ENCODE measurements around the gene PROB1.
"Not testable (repeated sequence)": the region's sequence is repeated elsewhere in the genome, so short reads cannot be mapped to it uniquely, and the experiment has no call there.

PROB1 gene

GRCh38 chr5:139377226-139377625, 17.7 kb downstream of the PROB1 start:
- no peak for FAIRE-seq

- FAIRE-seq: no peak
These were observed 18.5 kb downstream of the PROB1 start for GRCh38 chr5:139376364-139376763.

GRCh38 chr5:139374909-139375308, 20.0 kb downstream of the PROB1 start:
- FAIRE-seq: no peak

- no peak for FAIRE-seq
These were observed 23.1 kb downstream of the PROB1 start for GRCh38 chr5:139371482-139372435.

GRCh38 chr5:139369181-139369580, 25.7 kb downstream of the PROB1 start:
- FAIRE-seq: no peak

GRCh38 chr5:139368613-139369012, 26.3 kb downstream of the PROB1 start:
- no peak for FAIRE-seq

GRCh38 chr5:139364466-139364865, 30.4 kb downstream of the PROB1 start:
- FAIRE-seq: no peak

GRCh38 chr5:139363937-139364336, 31.0 kb downstream of the PROB1 start:
- FAIRE-seq: no peak

- FAIRE-seq: no peak
These were observed 33.0 kb downstream of the PROB1 start for GRCh38 chr5:139361835-139362429.

- no peak for FAIRE-seq
These were observed 34.5 kb downstream of the PROB1 start for GRCh38 chr5:139360384-139360783.

GRCh38 chr5:139358064-139358463, 36.8 kb downstream of the PROB1 start:
- no peak for FAIRE-seq

GRCh38 chr5:139355900-139356299, 39.0 kb downstream of the PROB1 start:
- not testable (repeated sequence) for FAIRE-seq

GRCh38 chr5:139354186-139354585, 40.7 kb downstream of the PROB1 start:
- no peak for FAIRE-seq

- not testable (repeated sequence) for FAIRE-seq
These were observed 47.0 kb downstream of the PROB1 start for GRCh38 chr5:139347863-139348262.

- not testable (repeated sequence) for FAIRE-seq
These were observed 49.5 kb downstream of the PROB1 start for GRCh38 chr5:139345442-139345841.

GRCh38 chr5:139344177-139344576, 50.7 kb downstream of the PROB1 start:
- FAIRE-seq: no peak

- FAIRE-seq: no peak
These were observed 51.4 kb downstream of the PROB1 start for GRCh38 chr5:139343476-139343875.

GRCh38 chr5:139342423-139342723, 52.5 kb downstream of the PROB1 start:
- FAIRE-seq: no peak

- peak; percentile 59 for FAIRE-seq
These were observed 53.0 kb downstream of the PROB1 start, which contains the start of gene PAIP2 for GRCh38 chr5:139341689-139342422. Gene PAIP2 (plus strand): TSS chr5:139341854. CDS start chr5:139363785, 21,931 bp downstream.

GRCh38 chr5:139341187-139341688, 53.7 kb downstream of the PROB1 start:
- FAIRE-seq: no peak
